ENCODE results near the gene KCNF1.

GRCh38 chr2:10871978-10872377 lies 39.8 kb upstream of the KCNF1 start:
- TF ChIP-seq CTCF (IDR thresholded peaks at IDR 0.05) (no peak), POLR2A (IDR thresholded peaks at IDR 0.05) (no peak)
